GM19351 (cell line): ENCODE data around the gene SYNDIG1L.

ENCODE experiments used
- ATAC-seq: cut with Tn5 transposase; IDR thresholded peaks from one replicate; pipeline ENCODE4 v1.9.1; 2021; ENCODE audit warnings: mild to moderate bottlenecking, moderate library complexity; ENCODE audit not compliant: unreplicated experiment

The SYNDIG1L gene

DNA sequence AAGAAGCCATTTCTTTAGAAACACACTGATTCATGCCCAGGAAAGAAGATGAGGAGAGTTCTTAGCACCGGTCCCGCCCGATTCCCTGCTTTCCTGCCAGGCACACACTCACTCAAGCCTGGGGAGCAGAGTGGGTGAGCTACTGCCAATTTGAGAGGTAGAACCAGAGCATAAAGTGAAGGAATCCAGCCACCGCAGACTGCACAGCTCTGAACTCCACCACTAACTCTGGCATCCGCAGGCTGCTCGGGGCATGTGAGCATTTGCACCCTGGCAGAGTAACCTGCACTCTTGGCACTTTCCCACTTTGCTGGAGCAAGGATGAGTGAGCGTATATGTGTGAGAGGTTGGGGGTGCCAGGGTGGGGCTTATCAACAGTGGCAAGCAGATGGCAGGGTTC lies 4.0 kb upstream of the SYNDIG1L start:
- ATAC-seq = no peak

DNA sequence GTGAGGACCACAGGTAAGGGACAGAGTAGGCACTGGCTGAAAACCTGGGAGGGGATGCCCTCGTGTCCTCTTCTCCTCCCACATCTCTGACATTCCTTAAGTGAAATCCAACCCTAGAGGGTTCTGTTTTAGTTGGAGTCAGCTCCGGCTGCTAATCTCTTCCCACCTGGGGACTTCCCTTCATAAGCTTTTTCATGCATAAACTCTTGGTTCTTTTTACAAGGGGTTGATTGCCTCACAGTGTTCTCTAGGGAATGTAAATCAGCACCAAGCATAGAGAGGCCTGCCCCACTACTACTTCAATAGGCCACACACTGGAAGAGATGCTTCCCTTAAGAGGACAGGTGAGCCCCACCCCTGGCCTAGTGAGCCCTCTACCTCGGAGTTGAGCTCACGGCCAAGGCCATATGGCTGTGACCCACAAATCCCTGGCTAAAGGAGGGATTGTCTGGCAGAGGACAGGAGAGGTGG lies 3.2 kb upstream of the SYNDIG1L start:
- no peak for ATAC-seq

DNA sequence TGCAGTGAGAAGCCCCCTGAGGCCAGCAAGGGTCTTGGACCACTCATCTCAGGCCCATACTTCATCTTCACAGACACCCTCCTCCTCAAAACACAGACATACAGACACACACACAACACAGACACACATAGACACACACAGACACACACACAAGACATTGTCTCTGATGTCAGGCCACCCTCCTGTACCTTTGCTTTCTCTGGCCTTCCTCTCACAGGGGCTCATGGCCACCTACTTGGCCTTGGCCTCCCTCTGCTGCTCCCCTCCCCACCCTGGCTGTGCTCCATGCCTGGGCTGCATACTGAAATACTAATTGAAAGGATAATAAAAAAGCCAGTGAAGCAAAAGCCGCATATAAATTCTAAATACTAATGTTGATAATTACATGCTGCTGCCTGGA lies 1.6 kb upstream of the SYNDIG1L start:
- no peak for ATAC-seq

DNA sequence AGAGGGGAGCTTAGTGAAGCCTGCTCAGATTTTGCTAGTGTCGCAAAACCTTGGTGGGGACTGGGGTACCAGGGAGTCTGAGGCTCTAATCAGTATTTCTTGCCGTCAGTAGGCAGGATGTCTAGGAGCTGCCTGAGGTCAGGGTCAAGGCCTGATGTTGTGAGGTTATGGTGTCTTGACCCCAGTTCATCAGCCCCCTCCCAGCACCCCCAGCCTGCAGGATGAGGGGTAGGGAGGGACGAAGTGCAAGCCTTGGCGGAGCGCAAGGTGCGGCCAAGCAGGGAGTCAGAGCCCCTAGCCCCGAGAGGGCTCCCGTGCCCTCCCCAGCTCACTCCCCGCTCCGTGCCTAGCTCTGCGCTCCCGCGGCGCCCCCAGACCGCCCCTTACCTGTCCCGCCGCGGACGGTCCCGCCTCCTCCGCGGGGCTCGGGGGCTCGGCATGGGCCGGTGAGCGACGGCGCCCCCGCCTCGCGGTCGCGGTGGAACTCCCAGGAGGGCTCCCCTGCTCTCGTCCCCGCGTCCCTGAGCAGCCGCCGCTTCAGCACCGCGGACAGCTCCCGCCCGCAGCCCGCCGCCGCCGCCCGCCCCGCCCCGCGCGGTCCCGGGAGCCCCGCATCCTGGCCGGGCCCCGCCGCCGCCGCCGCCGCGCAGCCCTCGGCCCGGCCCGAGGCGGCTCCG lies 347 bp downstream of the SYNDIG1L start:
- no peak for ATAC-seq

DNA sequence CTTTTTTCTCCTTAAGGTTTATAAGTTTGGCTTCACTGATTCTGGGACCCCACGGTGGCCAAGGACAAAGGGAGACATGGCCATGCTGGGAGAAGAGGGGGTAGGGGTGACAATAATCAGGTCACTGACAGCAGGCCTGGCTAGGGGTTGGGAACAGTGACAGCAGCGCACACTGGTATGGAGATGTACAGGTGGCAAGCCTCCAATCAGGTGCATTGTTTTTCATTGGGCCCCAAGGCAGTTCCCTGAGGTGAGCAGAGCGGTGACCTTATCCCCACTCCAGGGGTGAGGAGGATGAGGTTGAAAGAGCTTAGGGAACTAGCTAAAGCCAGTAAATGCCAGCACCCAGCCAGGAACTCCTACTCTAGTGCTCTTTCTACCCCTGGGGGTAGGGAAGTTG lies 1.4 kb downstream of the SYNDIG1L start:
- ATAC-seq = no peak

DNA sequence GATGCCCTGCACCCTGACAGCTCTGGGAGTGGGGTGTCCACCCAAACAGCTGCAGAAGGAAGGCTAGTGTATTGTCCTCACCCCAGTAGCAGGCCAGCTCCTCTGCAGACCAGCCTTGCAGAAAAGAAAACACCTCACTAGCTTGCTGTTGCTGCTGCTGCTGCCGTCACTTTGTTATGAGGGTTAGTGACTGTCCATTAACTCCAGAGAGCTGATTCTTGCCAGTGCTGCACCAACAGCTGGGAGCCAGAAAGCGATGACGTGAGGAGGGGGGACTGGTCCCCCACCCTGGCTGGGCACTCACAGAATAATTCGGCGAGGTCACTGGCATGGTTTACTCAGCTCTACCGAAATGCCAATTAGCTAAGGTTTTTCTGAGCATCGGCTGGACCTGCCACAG lies 2.8 kb downstream of the SYNDIG1L start:
- no peak for ATAC-seq

DNA sequence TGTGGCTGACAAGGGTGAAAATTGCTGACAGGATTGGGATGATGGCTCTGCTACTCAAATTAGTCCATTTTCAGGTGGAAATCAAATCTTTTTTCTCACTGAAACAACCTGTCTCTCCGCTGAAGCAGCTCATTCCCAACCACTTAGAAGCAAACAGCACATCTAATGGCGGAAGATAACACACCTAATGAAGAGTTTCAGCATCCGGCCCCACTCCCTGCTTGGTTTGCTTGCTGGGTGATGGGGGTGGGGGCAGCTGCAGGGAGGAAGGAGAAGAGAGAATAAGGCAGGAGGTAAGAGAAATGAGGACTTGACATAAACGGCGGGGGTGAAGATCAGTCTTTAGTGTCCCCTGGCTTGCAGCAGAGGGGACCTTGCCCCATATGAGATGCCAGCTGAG lies 4.0 kb downstream of the SYNDIG1L start:
- ATAC-seq = no peak

DNA sequence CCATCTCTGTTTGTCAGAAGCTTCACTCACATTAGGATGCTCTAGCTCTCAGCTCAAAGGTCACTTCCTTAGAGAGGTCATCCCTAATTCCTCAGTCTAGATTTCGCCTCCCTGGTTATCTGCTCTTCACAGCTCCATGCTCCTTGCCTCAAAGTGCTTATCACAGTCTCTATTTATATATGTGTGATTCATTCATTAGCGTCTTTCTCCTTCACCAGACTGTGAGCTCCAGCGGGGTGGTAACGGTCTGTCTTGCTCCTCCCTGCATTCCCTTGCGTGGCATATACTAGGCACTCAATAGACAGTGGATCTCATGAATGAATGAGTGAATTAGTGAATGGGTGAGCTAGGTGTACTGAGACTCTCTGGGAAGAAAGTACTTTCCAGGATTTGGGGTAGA lies 6.9 kb downstream of the SYNDIG1L start:
- ATAC-seq = no peak

DNA sequence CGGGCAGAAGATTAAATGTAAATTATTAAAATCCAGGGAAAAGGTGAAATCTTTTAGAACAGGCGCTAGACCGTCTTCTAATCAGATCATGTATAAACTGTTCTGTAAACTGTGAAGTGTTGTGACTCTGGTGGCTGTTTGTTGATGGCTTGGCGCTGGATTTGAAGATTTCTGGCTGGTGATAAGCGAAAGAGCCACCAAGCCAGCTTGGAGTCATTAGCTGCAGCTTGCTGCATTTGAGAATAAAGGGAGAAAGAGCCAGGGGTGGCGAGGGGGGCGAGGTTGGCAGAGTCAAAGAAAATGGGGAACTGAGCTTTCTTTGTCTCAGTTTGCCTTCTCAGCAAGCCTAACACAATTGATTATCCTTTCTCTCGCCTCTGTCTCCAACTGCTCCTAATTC lies 8.0 kb downstream of the SYNDIG1L start:
- ATAC-seq = no peak

DNA sequence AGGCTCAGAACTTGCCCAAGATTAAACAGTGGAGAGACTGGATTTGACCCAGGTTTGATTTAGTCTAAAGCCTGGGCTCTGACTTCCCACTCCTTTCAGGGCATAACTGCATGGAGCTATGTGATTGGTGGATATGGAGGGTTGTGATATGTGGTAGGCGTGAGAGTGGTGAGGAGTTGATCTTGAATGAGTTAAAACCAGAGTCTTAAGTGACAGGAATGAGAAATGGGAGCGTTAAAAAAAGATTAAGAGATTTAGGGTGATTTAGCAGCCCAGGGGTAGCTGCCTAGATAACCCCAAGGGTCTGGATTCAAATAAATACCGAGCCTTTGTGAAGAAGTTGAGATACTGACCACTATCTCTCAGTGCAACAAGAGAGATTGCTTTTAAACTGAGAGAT lies 8.4 kb downstream of the SYNDIG1L start:
- no peak for ATAC-seq

DNA sequence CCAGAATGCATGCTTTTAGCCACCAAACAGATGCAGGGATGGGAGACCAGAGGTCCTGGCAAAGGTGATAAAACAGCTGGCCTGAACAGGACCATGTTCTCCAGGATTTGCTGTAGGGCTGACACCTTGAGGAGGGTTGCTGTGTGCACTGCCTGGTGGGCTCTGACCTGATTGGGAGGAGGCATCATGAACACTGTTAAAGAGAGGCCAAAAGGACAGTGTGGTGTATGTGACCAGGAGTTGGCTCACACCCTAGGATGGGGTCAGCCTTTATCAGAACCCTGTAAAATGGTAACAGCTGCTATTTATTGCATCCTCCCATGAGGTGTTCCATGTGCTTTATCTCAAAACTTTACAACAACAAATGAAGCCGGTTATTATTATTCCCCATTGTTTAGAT lies 8.8 kb downstream of the SYNDIG1L start:
- no peak for ATAC-seq

DNA sequence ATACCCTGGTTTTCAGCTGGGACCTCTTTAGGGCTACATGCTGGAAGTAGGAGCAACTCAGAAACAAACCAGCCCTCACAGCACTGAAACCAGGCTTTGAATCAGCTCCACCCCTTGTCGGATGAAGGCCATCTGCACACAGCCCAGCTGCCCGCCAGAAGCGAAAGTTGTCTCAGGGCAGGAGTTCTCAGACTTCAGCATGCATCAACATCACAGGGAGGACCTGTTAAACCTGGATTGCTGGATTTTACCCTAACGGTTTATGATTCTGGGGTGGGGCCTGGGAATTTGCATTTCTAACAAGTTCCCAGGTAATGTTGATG lies 10.9 kb downstream of the SYNDIG1L start:
- no peak for ATAC-seq

DNA sequence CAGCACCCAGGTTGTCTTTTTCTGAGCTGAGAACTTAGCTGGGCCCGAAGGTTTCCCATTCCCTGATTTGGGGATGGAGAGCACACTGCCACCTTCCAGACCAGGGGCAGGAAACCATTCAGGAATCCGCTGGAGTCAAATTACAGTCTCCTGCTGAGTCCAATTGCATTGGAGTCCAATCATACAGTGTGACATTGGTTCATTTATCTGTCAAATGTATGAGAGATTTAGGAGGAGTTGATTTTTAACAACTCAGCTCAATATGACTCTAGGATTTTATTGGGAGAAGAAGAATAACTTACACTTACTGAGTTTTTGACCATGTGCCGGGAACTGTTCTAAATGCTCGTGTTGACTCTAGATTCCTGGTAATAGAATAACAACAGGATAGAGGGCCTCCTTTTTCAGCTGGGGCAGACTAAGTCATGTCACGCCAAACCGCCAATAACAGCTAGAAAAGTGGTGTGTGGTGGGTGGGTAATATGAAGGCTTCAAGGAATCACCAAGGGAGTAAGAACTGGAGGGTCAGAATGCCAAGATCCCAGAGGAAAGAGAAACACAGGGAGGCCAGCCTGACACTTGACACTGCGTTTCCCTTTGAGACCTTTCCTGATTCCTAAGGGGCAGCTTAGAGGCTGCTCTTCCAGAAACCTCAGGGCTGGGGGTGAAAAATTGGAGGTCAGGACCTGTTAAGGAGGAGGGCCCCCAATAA lies 11.5 kb downstream of the SYNDIG1L start:
- ATAC-seq = no peak

DNA sequence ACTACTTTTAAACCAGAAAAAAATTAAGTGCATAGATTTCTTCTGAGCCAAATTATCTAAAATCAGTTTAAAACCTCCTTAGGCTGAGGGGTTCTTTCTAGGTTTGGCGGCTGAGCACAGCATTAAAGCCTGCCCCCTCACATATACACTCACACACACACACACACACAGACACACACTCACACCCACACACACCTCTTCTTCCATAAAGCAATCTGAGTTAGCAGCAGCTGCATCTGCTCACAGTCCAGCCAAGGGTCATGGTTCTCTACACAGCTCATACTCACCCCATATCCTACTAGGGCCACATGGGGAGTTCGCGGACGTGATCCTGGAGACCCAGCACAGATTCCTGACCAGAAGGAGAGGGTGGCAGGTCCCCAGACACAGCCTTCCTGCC lies 12.4 kb downstream of the SYNDIG1L start:
- no peak for ATAC-seq

DNA sequence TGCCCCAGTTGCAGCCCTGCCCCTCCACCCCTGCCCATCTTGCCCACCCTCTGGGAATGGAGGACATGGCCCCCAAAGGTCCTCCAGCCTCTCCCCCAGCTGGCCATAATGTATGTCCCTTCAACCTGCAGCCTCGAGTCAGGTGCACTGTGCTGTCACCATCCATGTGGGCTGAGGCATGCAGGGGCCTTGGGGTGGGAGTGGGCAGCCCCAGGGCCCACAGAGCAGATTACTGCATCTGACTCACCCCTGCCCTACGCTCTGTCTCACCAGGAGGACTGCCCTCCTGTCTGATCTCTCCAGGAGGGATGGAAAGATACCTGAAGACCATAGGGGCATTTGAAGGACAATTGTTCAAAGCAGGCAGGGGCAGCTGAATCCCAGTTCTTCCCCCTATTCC lies 13.3 kb downstream of the SYNDIG1L start:
- no peak for ATAC-seq

DNA sequence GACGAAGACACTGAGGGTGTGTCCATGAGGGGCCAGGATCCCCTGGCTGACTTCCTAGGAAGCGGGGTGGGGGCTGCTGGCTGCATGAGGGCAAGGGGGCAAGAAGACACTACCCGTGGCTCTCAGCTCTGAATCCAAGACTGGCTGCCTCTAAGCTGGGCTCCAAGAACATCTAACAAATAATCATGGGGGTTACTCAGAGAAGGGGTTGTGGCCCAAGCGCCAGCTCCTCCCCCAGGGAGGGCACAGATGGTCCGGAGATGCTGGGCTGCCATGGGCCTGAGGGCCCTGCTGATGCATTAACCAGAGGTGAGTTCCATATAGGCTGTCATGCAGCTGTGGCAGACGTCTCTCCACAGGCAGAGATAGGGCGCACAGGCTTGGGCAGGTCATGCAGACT lies 14.3 kb downstream of the SYNDIG1L start:
- no peak for ATAC-seq

DNA sequence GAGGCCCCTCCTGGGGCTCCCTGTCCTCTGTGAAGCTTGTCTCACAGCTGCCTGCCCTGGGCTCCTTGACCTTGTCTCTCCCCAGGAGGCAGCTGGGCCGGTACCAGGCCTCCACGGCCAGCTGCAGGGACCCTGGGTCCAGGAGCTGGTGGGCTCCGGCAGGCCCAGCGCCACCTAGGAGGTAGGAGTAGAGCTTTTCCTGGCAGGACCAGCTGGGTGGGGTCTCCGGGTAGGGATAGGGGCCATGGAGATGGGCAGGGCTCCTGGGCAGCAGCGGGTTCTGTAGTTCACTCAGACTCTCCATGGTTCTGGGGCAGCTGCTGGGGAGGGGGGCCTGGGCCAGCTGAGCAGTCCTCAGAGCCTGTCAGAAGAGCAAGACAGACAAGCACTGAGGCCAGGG lies 16.6 kb downstream of the SYNDIG1L start:
- ATAC-seq = no peak

DNA sequence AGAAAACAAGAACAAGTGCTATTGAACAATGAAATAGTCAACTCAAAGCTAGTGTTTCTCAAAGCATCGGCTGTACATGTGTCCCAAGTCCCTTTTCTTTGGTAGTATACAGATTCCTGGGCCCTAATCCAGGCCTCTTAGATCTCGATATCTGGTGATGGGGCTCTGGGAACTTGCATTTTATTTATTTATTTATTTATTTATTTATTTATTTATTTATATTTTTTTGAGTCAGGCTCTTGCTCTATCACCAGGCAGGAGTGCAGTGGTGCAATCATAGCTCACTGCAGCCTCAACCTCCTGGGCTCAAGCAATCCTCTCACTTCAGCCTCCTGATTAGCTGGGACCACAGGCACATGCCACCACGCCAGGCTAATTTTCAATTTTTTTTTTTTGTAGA lies 17.1 kb downstream of the SYNDIG1L start:
- ATAC-seq = no peak

DNA sequence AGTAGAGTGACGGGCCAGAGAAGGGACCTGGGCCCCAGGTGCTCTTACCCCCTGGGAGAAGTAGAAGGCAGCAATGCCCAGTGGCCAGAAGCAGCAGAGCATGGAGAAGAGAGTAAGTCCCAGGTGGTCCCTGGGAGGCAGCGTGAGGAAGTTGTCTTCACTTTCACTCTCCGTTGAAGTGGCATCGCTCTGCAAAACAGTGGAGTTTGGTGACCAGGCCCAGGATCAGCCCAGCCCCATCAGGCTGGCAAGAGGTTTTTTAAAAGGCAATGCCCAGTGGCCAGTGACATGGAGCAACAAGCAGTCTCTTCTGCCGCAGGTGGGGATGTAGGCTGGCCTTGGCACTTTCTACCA lies 18.2 kb downstream of the SYNDIG1L start:
- ATAC-seq = no peak

DNA sequence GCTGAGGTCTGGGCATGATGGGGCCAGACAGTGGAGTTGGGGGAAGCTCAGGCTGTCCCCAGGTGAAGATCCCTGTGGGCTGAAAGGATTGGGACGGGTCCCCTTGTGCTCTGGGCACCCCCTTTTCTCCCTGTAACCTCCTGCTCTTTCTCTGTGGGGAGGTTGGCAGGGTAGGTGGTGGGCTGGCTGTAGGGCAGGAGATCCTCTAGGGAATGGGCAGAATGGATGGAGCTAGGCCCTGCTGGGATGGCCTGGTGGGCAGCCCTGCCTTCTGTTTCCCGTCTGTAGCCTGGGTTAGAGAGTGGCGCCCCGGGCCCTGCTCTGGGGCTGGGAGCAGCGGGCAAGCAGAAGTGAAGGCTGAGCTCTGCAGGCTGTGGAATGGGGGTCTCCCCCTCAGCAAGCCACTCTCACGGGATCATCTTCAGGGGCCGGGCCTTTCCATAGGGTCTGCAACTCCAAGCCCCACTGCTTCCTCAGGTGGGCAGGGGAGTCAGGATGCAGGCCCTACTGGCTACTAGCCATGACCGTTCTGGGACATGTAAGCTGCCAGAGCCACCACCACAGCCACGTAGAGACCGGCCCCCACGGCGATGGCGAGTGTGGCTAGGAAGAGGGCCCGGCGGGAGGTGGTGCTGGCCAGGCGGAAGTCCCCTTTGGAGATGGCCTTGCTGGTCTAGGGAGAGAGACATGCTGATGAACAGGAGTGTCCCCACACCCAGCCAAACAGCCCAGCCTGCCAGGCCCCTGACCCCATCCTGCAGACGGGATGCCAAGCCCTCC lies 18.8 kb downstream of the SYNDIG1L start:
- no peak for ATAC-seq

DNA sequence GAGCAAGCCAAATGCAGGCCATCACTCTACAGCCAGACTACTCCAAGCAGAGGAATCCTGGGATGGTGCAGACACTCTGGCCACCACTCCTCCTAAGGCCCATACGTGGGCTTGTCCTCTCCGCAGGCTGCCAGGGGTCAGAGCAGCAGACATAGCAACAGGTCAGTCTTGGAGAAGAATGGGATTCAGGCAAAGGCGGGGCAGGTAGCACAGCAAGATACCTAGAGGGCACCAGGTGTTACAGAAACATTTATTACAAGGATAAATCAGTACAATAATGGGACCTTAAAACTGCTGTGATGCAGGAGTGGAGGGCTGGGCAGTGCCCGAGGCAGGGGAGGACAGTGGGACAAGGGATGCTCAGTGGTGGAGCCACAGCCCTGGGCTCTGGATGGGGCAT lies 20.3 kb downstream of the SYNDIG1L start:
- ATAC-seq = no peak

DNA sequence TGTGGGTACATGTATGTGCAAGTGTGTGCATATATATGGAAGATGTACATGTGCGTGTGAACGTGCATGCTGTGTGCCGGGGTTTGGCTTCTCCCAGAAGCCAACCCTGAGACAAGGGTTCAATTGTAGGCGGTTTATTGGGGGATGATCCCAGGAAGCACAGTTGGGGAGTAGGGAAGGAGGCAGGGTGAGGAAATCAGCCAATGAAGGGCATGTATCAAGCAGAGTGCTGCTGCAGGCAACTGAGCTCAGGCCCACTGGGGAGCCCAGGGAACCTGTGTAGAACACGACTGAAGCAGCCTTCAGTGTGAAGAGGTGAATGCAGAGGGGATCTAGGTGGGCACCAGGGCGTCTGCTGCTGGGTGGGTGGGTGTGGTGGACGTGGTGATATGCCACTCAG lies 21.6 kb downstream of the SYNDIG1L start:
- ATAC-seq = no peak
